Activated T-cell treated with anti-CD3 and anti-CD28 coated beads, Interleukin-2, amount 50 U/mL, for 24 hours (primary cell): ENCODE results near the gene OTUD3.

ENCODE experiments used
- DNase-seq: peaks from one replicate; pipeline ENCODE4 v3.0.0-alpha.2; 2020
- H3K27ac Mint-ChIP-seq: 2 replicates; pipeline ENCODE4 v1.8.0; 2020; ENCODE audit warnings: mild to moderate bottlenecking, mixed read lengths
- H3K27me3 Mint-ChIP-seq: 2 replicates; pipeline ENCODE4 v1.8.0; 2020; ENCODE audit warnings: mixed read lengths
- H3K36me3 Mint-ChIP-seq: 2 replicates; pipeline ENCODE4 v1.8.0; 2020; ENCODE audit warnings: low read depth, mixed read lengths
- H3K4me1 Mint-ChIP-seq: 2 replicates; pipeline ENCODE4 v1.8.0; 2020; ENCODE audit warnings: low read depth, mixed read lengths
- H3K4me3 Mint-ChIP-seq: 2 replicates; pipeline ENCODE4 v1.8.0; 2020; ENCODE audit warnings: mild to moderate bottlenecking, moderate library complexity, mixed read lengths
- H3K9me3 Mint-ChIP-seq: 2 replicates; pipeline ENCODE4 v1.8.0; 2020; ENCODE audit warnings: mixed read lengths

The OTUD3 gene

DNA sequence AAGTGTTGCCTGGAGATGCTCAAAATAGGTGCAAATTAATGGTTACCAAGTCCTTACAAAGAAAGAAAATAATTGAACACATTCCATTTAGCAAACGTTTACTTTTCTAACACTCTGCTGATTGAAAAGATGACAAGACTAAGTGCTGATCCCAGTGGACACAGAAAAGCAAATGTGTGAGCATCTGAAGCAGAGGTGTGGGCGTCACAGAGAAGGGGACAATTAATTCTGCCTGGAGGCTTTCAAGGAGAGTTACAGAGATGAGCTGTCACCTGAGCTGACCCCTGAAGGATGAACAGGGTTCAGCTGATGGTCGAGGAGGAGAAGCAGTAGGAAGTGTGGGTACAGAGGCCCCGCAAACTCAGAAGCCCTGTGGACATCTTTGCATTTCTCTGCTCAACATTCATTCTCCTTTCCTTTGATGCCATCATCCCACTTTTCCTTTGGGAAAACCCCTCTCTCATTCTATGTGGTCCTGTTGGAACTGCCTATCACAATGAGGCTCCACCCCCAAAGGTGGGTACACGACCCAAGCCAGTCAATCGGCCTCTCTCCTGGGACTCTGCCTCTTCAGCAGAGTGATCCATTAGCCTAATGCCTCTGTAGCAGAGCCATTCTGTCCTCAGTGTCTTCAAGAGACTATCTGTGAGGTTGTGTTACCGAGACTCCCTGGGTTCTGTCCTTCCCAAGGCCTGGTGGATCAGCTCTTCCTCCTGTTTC lies 58.5 kb downstream of the OTUD3 start:
- peaks cover 6% of the 10 kb centered on the region for H3K27me3 Mint-ChIP-seq
- H3K9me3 Mint-ChIP-seq, result no peaks in the 10 kb centered on the region
- H3K27ac Mint-ChIP-seq, result no peak overlapping the region
- no peak overlapping the region for H3K4me3 Mint-ChIP-seq
- H3K36me3 Mint-ChIP-seq, result no peaks in the 10 kb centered on the region
- no peak for DNase-seq
- no peaks in the 10 kb centered on the region for H3K4me1 Mint-ChIP-seq

GRCh38 chr1:19941206-19941568 lies 59.0 kb downstream of the OTUD3 start:
- no peak for DNase-seq
- Mint-ChIP-seq H3K27ac (no peak overlapping the region), H3K4me3 (no peak overlapping the region), H3K27me3 (peaks cover 6% of the 10 kb centered on the region), H3K36me3 (no peaks in the 10 kb centered on the region), H3K9me3 (no peaks in the 10 kb centered on the region), H3K4me1 (no peaks in the 10 kb centered on the region)

DNA sequence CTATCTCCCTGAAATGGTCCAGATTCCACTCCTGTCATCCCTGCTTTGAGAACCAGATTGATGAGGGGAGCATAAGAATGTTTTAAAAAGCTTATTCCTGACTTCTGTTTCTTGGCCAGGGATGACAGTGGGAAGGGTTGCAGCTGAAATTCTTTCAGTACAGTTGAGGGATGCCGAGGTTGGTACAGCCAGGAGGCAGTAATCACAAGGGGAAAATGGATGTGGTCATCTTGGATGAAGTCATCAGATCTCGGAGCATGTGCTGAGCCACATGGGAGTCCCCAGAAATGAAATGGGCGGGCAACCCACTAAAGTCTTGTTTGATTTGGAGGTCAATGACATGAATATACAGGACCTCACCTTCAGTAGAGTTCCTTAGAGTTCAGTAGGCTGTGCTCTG lies 59.9 kb downstream of the OTUD3 start:
- Mint-ChIP-seq H3K27me3 (peaks cover 11% of the 10 kb centered on the region), H3K9me3 (no peaks in the 10 kb centered on the region), H3K4me3 (no peak overlapping the region), H3K27ac (no peak overlapping the region), H3K4me1 (no peaks in the 10 kb centered on the region), H3K36me3 (no peaks in the 10 kb centered on the region)
- no peak for DNase-seq

GRCh38 chr1:19942657-19943056 lies 60.5 kb downstream of the OTUD3 start:
- Mint-ChIP-seq H3K9me3 (no peaks in the 10 kb centered on the region), H3K36me3 (no peaks in the 10 kb centered on the region), H3K4me1 (no peaks in the 10 kb centered on the region), H3K27ac (no peak overlapping the region), H3K4me3 (no peak overlapping the region), H3K27me3 (peaks cover 14% of the 10 kb centered on the region)
- no peak for DNase-seq

DNA sequence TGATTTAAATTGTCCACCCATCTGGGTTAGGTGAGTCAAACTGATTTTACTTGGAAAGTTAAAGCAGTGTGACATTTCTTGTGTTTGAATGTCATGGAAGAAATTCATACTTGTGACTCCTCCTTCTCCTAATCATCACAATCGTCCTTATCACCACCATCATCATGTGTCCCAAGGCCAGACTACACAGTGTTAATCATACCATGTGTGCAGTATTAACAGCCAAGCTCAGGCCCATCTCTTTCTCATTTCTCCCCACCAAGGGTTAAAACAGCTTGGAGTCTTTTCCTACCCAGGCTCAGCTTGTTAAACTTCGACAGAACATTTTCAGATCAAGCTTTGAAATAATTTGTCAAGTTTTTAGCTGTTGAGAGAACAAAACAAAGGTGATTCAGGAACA lies 63.7 kb downstream of the OTUD3 start:
- Mint-ChIP-seq H3K9me3 (no peaks in the 10 kb centered on the region), H3K27ac (no peak overlapping the region), H3K4me1 (no peaks in the 10 kb centered on the region), H3K27me3 (peaks cover 29% of the 10 kb centered on the region), H3K36me3 (no peaks in the 10 kb centered on the region), H3K4me3 (no peak overlapping the region)
- no peak for DNase-seq

DNA sequence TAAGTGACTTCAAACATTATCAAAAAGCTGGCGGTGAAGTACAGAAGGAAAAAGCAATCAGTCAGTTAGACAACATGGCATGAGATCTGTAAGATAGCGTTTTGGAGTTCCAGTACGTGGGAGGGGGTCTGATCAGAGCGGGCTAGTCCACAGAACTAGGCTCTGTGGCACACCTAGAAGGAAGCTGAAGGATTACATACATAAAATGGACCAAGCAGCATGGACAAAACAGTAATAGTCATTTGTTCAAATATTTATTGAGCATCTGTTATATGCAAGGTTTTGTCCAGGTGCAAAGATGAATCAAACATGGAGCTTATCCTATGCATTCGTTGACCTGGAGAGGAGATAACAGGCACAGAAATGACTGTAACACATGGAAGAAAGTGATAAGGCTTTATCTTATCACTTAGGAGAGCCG lies 64.1 kb downstream of the OTUD3 start:
- Mint-ChIP-seq H3K27me3 (peaks cover 33% of the 10 kb centered on the region), H3K9me3 (no peaks in the 10 kb centered on the region), H3K27ac (no peak overlapping the region), H3K36me3 (no peaks in the 10 kb centered on the region), H3K4me1 (no peaks in the 10 kb centered on the region), H3K4me3 (no peak overlapping the region)
- DNase-seq, result no peak

GRCh38 chr1:19946971-19947370 lies 64.8 kb downstream of the OTUD3 start:
- Mint-ChIP-seq H3K27me3 (peaks cover 34% of the 10 kb centered on the region), H3K4me1 (no peaks in the 10 kb centered on the region), H3K9me3 (no peaks in the 10 kb centered on the region), H3K36me3 (no peaks in the 10 kb centered on the region), H3K4me3 (no peak overlapping the region), H3K27ac (no peak overlapping the region)
- DNase-seq, result no peak

GRCh38 chr1:19949016-19949415 lies 66.8 kb downstream of the OTUD3 start:
- Mint-ChIP-seq H3K9me3 (no peaks in the 10 kb centered on the region), H3K36me3 (no peaks in the 10 kb centered on the region), H3K4me3 (no peak overlapping the region), H3K27ac (no peak overlapping the region), H3K27me3 (peaks cover 51% of the 10 kb centered on the region), H3K4me1 (no peaks in the 10 kb centered on the region)
- no peak for DNase-seq

- H3K36me3 Mint-ChIP-seq, result no peaks in the 10 kb centered on the region
- no peak for DNase-seq
- no peak overlapping the region for H3K27ac Mint-ChIP-seq
- H3K4me3 Mint-ChIP-seq, result no peak overlapping the region
- no peaks in the 10 kb centered on the region for H3K9me3 Mint-ChIP-seq
- peaks cover 55% of the 10 kb centered on the region for H3K27me3 Mint-ChIP-seq
- no peaks in the 10 kb centered on the region for H3K4me1 Mint-ChIP-seq
Measured at GRCh38 chr1:19954059-19954458, 71.9 kb downstream of the OTUD3 start.

GRCh38 chr1:19955534-19956170 lies 73.5 kb downstream of the OTUD3 start:
- H3K36me3 Mint-ChIP-seq, result no peaks in the 10 kb centered on the region
- no peaks in the 10 kb centered on the region for H3K9me3 Mint-ChIP-seq
- no peak overlapping the region for H3K27ac Mint-ChIP-seq
- no peak overlapping the region for H3K4me3 Mint-ChIP-seq
- no peak for DNase-seq
- H3K27me3 Mint-ChIP-seq, result peaks cover 50% of the 10 kb centered on the region
- H3K4me1 Mint-ChIP-seq, result no peaks in the 10 kb centered on the region

DNA sequence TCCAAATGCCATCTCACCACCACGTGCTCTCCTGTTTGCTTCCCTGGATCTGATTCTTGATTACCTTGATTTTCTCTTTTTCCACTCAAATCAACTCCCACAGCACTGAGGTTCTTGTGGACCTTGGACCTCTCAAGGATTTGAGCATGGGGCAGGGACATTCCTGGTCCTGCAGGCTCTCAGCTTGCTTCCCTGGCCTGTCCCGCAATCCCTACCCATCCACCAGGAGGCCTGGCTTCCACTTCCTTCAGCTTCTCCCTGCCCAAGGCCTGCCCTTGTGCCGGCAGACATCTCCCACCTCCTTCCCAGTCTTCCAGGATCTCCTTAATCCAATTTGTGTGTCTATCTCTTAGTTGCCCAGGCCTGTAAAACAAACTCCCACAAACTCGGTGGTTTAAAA lies 75.6 kb downstream of the OTUD3 start:
- DNase-seq, result no peak
- H3K27ac Mint-ChIP-seq, result no peak overlapping the region
- H3K4me1 Mint-ChIP-seq, result no peaks in the 10 kb centered on the region
- no peak overlapping the region for H3K4me3 Mint-ChIP-seq
- no peaks in the 10 kb centered on the region for H3K9me3 Mint-ChIP-seq
- H3K36me3 Mint-ChIP-seq, result no peaks in the 10 kb centered on the region
- H3K27me3 Mint-ChIP-seq, result peaks cover 48% of the 10 kb centered on the region

- Mint-ChIP-seq H3K27ac (no peak overlapping the region), H3K36me3 (no peaks in the 10 kb centered on the region), H3K4me1 (no peaks in the 10 kb centered on the region), H3K9me3 (no peaks in the 10 kb centered on the region), H3K4me3 (no peak overlapping the region), H3K27me3 (peaks cover 48% of the 10 kb centered on the region)
- DNase-seq, result no peak
Measured at GRCh38 chr1:19960591-19960990, 78.4 kb downstream of the OTUD3 start.
